HG03342 (cell line): ENCODE results near the gene MPC2.
A peak's percentile ranks its signal among the peaks of the same experiment; 100 is the strongest.
"Not testable (repeated sequence)": the region's sequence is repeated elsewhere in the genome, so short reads cannot be mapped to it uniquely, and the experiment has no call there.

ENCODE experiments used
- ATAC-seq: cut with Tn5 transposase; IDR thresholded peaks from one replicate; pipeline ENCODE4 v1.9.1; 2021; ENCODE audit warnings: mild to moderate bottlenecking, moderate library complexity; ENCODE audit not compliant: unreplicated experiment

MPC2 gene

DNA sequence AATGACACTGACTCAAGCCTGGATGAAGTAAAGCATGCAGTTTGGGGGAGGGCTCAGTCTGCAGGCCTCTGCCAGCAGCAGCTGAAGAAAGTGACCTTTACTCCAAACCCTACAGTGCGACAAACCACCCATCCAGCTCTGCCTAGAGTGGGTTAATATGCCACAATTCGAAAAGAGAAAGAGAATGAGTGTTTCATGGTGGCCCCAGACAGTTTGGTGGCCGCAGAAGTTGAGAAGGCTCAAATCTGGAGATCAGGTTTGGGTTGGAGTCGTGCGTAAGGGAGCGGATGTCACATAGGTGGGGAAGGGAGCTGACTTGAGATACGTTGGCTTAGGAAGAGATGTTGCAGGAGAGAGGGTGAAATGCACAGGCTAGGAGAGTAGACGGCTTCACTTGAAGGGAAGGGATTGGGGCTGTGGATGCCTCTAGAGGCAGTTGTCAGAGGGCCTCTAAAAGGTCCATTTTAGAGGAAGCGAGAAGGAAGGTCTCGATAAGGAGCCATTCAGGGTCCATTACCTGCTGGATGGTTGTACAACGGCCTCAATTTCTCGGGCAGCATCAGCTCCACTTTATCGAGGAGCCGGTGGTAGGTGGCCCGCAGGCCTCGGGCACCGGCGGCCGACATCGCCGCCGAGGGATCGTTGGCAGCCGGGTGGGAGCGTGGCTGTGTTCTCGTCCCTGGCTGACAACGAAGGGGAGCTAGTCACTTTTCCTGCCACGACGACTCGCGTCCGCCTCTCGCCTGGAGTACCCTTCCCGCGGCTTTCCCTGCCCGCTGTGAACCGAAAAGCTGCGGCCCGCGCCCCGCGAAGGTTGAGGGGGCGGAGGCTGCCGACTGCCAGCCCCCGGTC, 1.4 kb downstream of the MPC2 start:
- ATAC-seq: peak; percentile 10

DNA sequence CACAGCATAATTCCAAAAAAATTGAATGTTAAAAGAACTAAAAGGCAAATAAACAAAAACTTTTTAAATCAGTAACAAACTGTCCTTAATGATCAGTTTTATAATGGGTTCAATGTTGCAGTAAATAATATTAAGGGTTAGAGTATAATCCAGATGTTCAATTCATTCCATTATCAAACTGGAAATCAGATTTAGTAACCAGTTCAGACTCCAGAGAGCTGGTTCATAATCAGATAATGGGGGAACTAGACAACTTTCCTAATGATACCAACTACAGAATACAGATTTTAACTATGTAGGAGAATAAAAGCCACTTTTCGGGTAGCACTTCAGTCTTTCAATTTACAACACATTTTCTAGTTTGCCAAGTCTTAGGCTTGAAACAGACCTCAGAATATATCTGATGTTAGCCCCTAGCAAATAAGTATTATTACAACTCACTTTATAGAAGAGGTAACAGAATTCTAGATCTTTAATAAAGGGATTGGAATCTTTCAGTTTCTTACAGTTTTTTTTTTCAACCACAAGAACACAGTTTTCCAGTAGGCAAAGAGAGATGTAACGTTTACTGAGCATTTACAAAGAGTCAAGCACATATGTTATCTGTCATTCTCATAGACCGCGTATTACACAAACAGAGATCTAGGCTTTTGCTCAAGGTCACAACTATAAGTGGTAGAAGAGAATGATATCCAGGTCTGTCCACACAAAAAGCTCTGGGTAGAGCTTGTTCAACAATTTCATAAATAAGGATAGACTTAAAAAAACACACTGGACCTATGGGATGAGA, 2.3 kb downstream of the MPC2 start:
- no peak for ATAC-seq

DNA sequence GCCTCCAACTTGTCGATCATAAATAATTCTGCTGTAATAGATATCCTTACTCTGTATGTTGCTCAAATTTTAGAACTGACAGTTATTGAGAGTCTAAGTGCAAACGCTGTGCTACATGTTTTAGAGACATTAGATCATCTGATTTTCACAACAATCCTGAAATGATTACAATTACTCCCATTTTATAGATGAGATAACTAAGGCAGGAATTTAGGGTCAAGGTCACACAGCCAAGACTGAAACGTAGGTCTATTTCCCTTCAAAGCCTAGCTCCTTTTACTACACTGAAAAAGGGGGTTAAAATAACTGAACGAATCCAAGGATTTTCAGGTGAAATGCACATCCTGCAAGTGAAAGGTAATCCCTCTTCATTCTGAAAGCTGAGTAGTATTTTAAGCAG, 3.1 kb downstream of the MPC2 start:
- no peak for ATAC-seq

DNA sequence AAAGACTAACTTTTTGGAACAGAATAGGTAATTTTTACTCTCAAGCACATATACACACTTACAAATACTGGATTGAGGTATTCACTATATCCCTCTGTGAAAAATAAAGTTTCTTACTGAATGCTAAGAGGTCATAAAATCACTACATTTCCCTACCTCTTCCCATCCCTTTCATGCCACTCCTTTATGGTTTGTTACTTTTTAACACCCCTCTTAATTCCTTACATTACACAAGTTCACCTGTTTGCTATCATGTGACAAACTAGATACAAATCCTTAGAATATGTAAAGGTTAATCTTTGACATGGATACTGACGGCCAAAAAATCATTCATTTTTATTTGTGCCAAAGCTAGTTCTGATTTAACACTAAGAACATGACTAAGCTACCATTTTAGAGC, 7.1 kb downstream of the MPC2 start:
- ATAC-seq: no peak

DNA sequence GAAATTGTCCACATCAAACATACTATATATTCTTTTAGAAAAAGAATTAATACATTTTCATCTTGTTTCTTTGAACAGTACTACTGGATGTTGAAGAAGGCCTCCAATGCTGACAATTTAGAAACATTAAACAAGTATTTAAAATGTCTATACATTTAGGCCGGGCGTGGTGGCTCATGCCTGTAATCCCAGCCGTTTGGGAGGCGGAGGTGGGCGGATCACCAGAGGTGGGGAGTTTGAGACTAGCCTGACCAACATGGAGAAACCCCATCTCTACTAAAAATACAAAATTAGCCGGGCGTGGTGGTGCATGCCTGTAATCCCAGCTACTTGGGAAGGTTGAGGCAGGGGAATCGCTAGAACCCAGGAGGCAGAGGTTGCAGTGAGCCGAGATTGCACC, 8.0 kb downstream of the MPC2 start:
- not testable (repeated sequence) for ATAC-seq

DNA sequence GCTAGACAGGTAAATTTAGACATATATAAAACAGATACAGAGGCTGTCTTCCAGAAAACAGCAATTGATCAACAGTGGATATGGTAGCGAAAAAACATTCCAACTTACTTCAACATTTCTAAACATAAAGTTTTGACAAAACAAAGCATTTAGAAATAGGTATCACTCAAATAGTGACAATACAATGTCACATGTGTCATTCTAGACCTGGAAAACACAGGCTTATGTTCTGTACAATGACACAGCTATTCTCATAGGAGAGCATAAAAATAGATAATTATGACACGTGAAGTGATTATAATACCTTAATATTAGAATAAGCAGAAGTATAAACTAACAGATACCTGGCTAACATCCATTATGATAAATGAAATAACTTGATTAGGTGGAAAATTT, 8.4 kb downstream of the MPC2 start:
- ATAC-seq: no peak

DNA sequence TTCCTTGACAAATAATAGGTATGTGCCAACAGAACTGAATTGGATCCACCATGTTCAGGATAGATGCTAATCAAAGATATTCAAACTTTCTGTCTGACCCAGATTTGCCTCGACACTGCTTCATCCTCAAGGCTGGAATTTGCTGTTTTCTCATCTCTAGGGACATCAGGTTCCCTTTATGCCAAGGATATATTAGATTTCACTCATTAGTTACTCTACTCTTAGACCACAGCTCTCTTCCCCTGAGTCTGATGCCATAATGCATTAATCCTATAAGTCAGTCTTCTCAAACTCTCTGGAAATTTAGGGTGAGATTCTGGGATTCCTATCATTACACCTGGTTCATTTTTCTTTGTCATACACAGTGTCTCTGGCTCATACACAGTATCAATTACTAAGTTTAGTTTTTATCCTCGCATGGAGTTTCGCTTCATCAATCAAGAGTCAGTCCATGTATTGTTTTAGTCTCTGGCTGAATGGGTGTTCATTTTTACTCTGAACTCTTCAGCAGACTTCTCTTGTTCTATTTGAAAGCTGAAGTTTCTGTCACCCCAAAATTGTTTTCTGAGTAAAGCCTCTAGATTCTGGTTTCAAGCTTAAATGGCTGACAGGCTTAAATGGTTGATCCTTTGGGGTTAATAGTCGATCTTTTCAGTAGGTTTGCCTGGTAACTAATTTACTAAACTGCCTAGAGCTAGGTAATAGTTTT, 9.7 kb downstream of the MPC2 start:
- ATAC-seq: peak; percentile 63

DNA sequence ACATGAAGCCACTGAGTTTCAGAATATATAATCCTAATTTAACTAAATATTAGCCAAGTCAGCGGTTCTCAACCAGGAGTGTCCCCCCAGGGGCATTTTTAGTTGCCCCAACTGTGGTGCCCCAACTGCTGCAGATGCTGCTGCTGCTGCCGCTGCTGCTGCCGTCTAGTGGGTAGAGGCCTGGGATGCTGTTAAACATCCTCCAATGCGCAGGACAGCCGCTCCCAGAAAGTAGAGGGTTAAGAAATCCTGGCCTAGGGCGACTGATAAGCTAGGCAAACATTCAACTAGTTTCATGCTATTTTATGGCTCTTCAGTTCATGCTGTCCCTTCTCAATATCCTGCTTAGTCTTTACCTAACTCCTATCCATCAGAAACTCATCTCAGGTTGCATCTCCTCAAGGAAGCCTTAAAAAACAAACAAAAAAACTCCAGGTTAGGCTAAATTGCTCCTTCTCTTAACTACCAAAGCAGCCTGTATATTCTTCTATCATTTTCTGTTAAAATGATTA, 10.3 kb downstream of the MPC2 start:
- ATAC-seq: no peak

DNA sequence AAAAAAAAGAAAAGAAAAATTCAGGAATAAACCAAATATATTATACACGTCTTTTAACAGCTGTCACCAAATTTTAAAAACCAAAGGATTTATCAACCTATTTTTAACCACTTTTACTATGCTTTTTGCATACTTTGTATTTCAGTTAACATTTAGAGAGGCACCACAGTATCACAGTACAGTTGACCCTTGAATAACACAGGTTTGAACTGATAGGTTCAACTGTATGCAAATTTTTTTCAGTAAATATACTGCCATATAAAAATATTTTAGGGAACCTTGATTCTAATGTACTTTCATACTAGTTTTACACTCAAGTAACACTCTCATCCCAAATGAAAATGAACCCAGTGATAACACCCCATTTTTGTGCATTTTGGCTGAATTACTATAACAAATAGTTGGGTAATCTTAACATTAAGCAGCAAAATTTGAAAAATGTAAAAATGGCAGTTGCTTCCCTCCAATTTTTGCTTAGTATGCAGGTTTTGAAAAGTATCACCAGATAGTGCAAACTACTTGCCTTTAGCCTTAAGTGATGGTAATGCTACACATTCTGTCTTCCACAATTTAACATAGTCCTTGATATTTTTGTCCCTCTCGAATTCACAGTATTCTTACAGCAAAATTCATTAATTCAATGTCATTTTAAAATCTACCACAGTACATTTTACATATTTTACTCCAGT, 12.2 kb downstream of the MPC2 start:
- no peak for ATAC-seq

DNA sequence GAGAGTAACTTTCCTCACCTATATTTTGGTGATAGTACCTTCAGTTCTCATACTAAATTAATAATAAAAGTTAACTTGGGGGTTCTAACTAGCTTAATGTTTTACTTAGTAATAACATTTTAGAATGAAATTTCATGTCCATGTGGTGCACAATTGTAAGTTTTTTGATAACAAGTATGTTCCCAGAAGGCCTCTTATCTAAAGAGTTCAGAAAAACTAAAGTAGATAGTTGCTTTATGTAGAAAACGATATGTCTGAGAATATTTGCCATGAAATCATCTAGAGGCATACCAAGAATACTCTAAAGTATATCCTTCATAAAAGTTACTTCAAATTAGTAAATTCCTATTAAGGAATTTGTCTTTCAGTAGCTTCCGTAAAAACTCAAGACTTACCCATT, 12.8 kb downstream of the MPC2 start:
- ATAC-seq: no peak

DNA sequence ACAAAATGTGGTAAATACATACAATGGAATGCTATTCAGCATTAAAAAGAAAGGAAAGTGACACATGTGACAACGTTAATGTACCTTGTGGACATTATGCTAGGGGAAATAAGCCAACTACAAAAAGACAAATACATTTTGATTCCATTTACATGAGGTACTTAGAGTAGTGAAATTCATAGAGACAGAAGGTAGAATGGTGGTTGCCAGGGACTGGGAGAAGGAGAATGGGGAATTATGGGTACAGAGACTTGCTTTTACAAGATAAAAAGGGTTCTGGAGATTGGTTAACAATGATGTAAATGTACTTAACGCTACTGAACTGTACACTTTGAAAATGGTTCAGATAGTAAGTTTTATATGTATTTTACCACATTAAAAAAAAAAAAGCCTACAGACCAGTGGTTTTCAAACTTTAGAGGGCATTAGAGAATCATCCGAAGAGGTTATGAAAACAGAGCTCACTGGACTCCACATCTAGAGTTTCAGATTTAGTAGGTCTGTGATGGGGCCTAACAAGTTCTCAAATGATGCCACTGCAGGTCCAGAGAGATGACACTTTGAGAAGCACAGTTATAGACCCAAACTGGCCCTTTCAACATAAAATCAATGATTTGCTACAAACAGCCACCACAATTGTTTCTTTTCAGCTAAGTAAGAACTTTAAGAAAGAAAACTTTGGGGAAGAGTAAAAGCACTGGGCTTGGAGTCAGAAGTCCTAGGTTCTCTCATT, 13.4 kb downstream of the MPC2 start:
- no peak for ATAC-seq

DNA sequence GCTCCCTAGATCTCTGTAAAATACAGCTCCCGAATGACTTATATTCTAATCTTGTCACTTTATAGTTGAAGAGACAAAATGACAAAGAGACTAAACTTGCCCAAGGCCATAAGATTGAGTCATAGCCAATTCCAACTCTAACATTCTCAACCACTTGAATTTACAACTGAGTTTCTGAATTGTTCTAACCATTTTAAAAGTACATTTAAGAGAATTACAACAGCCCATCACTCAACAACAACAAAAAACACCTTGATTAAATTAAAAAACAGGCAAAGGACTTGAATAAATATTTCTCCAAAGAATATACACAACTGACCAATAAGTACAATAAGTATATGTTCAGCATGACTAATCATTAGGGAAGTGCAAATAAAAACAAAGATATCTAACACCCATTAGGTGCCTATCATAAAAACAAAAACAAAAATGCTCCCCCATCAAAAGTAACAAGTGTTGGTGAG, 14.2 kb downstream of the MPC2 start:
- no peak for ATAC-seq

DNA sequence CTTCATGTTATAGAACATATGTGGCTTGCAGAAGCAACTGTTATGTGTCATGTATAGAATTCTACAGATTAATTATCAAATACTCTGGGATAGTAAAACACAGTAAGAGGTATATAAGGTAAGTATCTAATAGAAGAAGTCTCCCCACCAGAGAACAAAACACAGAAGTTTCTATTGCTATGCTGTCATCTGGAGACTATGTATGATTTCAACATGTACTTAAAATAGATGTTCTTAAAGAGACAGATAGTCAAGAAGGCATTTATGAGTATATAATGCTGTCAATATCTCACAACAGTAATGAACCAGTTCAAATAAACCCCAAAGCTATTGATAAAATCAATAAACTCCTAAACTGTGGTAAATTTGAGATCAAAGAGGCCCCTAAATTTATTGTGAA, 14.8 kb downstream of the MPC2 start:
- ATAC-seq: no peak

DNA sequence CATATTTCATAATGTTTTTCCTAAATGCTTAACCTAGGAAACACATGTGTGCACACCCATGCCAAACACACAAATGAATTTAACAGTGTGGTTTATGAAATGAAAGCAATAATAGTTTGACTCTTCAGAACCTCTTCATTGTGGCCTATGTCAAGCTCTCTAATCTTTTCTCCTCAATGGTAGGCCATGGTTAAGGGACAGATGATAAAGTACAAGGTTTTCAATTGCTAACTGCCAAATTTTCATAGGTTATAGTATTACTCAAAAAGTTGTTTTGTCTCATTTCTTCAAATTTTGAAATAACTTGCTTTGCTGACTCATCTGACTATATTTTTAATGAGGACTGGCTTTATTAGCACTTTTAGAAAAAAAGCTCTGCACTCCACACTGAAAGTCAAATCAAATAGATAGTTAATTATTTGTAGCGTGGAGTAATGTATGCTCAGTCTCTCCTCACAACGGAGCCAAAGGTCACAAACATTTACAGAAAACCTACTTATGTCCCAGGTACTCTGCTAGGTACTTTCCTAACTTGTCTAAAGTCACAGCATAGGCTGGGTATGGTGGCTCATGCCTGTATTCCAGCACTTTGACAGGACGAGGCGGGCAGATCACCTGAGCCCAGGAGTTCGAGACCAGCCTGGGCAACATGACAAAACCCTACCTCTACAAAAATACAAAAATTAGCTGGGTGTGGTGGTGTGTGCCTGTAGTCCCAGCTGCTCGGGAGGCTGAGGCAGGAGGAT, 19.9 kb downstream of the MPC2 start:
- no peak for ATAC-seq

DNA sequence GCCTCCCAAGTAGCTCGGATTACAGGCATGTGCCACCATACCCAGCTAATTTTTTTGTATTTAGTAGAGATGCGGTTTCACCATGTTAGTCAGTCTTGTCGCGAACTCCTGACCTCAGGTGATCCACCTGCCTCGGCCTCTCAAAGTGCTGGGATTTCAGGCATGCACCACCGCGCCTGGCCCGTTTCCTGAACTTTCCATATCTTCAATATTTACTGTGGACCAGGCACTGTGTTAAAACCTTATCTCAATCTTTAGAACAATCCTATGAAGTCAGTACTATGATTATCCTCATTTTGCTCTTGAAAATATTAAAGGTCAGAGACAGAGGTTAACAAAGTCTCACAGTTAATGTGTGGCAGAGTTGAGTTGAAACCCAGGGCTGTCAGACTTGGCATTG, 21.3 kb downstream of the MPC2 start:
- ATAC-seq: no peak

DNA sequence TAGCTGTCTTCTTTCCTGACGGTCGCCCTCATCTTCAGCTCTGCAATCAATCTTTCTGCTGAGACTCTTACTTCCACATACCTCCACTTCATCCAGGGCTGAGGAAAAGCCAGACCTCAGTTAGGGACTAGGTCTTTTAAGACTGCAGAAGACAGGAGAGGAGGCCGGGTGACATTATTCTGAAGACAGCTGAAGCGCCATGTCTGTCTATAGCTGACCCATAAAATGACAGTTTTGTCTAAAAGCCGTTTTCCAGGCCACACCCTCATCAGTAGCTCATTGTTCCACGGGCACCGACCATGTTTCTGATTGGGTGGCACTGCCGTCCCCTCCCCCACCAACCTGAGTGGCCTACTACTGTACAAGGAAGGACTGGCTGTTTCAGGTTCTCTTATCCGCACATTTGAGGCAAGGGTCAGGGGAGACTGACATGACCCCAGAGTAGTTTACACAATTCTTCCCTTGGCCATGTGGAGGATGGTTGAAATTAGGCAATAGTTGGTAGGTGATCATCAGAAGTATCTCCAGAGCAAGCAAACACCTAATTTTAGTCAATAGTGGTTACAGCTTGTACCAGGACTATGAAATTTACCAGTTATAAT, 22.9 kb downstream of the MPC2 start, which contains the start of gene ADCY10:
Gene ADCY10, minus strand, starts transcription at position 240 of the 602 bp plus-strand sequence. CDS start 8,994 bp downstream, outside the sequence.
- no peak for ATAC-seq

DNA sequence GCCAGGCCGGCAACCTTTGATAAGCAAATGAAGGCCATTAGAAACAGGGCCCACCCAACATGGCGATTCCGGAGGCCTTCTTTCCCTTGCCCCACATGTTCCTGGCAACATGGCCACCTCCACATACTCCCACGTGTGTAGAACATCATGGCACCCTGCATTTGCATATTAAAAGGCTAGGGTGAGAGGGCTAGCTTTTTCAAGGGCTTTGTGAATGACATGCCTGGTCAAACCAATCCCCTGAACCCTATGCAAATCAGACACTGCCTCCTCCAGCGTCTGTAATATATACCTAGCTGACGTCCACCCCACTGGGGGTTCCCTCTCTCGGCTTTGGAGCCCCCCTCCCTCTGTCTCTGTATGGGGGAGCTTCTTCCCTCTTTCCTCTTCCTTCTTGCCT, 24.6 kb downstream of the MPC2 start:
- no peak for ATAC-seq

DNA sequence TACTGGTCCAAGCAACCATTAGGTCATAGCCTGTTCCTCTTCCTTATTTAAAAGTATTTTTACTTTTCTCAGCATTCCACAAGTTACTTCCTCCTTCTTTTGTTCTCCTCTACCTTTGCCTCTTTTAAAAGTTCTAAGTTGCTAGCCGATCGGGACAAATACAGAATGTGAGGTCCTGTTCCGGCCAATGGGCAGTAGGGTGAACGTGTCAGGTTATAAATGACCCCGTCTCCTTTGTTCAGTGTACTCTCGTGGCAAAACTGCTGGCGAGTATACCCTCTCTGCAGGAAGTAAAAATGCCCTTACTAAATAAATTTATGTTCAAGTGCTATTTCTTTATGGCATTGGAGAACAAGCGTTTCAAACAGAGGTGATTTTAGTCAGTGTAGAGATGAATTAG, 25.5 kb downstream of the MPC2 start:
- ATAC-seq: no peak

DNA sequence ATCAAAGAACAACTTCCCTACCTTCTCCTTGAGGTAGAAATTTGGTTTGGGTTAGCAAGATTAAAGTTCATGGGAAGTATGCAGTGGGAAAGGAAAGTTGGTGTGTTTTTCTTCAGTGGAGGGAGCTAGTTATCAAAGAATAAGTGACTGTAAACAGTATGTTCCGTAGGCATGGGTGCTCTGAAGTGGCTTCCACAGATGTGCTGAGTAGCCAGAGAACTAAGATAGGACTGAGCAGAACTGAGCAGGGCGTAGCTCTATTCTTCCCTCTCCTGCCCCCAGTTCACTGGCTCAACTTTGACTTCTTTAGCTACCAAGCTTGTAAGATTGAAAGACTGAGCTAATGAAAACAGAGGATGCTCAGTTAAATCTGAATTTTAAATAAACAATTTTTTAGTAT, 26.3 kb downstream of the MPC2 start:
- no peak for ATAC-seq
